HEK293 (cell line): Measurements from ENCODE around the gene JPH3.
A peak's percentile ranks its signal among the peaks of the same experiment; 100 is the strongest.

Experiments
- AEBP2 ChIP-seq: fragments of 450-650 bp; formaldehyde crosslinking; IDR thresholded peaks from 2 replicates; pipeline ENCODE4 v1.5.1; 2016; ENCODE audit warnings: missing biosample characterization, missing genetic modification characterization, borderline replicate concordance
- HOXA7 ChIP-seq: sonication (generic); formaldehyde crosslinking; IDR thresholded peaks from 2 replicates; pipeline ENCODE4 v1.8.1; 2022; ENCODE audit warnings: missing genetic modification reagents, borderline replicate concordance
- KLF8 ChIP-seq: fragments of 450-650 bp; formaldehyde crosslinking; IDR thresholded peaks from 2 replicates; pipeline ENCODE4 v1.5.1; 2016; ENCODE audit warnings: missing biosample characterization, missing genetic modification characterization
- MYNN ChIP-seq: fragments of 450-650 bp; formaldehyde crosslinking; IDR thresholded peaks from 2 replicates; pipeline ENCODE4 v1.5.1; 2016; ENCODE audit warnings: missing biosample characterization, missing genetic modification characterization, borderline replicate concordance
- PRDM10 ChIP-seq: fragments of 450-650 bp; formaldehyde crosslinking; IDR thresholded peaks from 2 replicates; pipeline ENCODE4 v1.5.1; 2016; ENCODE audit warnings: missing biosample characterization, missing genetic modification characterization
- REPIN1 ChIP-seq: fragments of 450-650 bp; formaldehyde crosslinking; IDR thresholded peaks from 2 replicates; pipeline ENCODE4 v1.5.1; 2017; ENCODE audit warnings: missing biosample characterization, missing genetic modification characterization, low read depth
- REST ChIP-seq: fragments of 450-650 bp; formaldehyde crosslinking; IDR thresholded peaks from 2 replicates; pipeline ENCODE4 v1.5.1; 2016; ENCODE audit warnings: missing biosample characterization, missing genetic modification characterization
- ZBTB44 ChIP-seq: fragments of 450-650 bp; IDR thresholded peaks from 2 replicates; pipeline ENCODE4 v1.5.1; 2018; ENCODE audit warnings: missing biosample characterization, mild to moderate bottlenecking, missing genetic modification characterization
- ZNF140 ChIP-seq: fragments of 450-650 bp; formaldehyde crosslinking; IDR thresholded peaks from 2 replicates; pipeline ENCODE4 v1.5.1; 2016; ENCODE audit warnings: missing biosample characterization, missing genetic modification characterization
- ZNF148 ChIP-seq: fragments of 450-650 bp; formaldehyde crosslinking; IDR thresholded peaks from 2 replicates; pipeline ENCODE4 v1.5.0; 2017; ENCODE audit warnings: missing biosample characterization, missing genetic modification characterization, borderline replicate concordance
- ZNF223 ChIP-seq: fragments of 450-650 bp; formaldehyde crosslinking; IDR thresholded peaks from 2 replicates; pipeline ENCODE4 v1.5.1; 2016; ENCODE audit warnings: missing biosample characterization, missing genetic modification characterization
- ZNF266 ChIP-seq: fragments of 450-650 bp; formaldehyde crosslinking; IDR thresholded peaks from 2 replicates; pipeline ENCODE4 v1.5.1; 2016; ENCODE audit warnings: missing biosample characterization, missing genetic modification characterization, low read depth
- ZNF350 ChIP-seq: fragments of 450-650 bp; formaldehyde crosslinking; IDR thresholded peaks from 2 replicates; pipeline ENCODE4 v1.5.0; 2017; ENCODE audit warnings: missing biosample characterization, mild to moderate bottlenecking, missing genetic modification characterization
- ZNF394 ChIP-seq: fragments of 450-650 bp; formaldehyde crosslinking; IDR thresholded peaks from 2 replicates; pipeline ENCODE4 v1.5.1; 2016; ENCODE audit warnings: missing biosample characterization, missing genetic modification characterization, mild to moderate bottlenecking, moderate library complexity, borderline replicate concordance
- ZNF433 ChIP-seq: fragments of 450-650 bp; formaldehyde crosslinking; IDR thresholded peaks from 2 replicates; pipeline ENCODE4 v1.5.1; 2016; ENCODE audit warnings: missing biosample characterization, missing genetic modification characterization, low read depth
- ZNF544 ChIP-seq: fragments of 450-650 bp; formaldehyde crosslinking; IDR thresholded peaks from 2 replicates; pipeline ENCODE4 v1.5.0; 2017; ENCODE audit warnings: missing biosample characterization, missing genetic modification characterization
- ZNF580 ChIP-seq: fragments of 450-650 bp; formaldehyde crosslinking; IDR thresholded peaks from 2 replicates; pipeline ENCODE4 v1.5.1; 2016; ENCODE audit warnings: missing biosample characterization, missing genetic modification characterization
- ZNF585B ChIP-seq: fragments of 450-650 bp; formaldehyde crosslinking; IDR thresholded peaks from 2 replicates; pipeline ENCODE4 v1.5.1; 2016; ENCODE audit warnings: missing biosample characterization, missing genetic modification characterization
- ZNF645 ChIP-seq: fragments of 450-650 bp; formaldehyde crosslinking; IDR thresholded peaks from 2 replicates; pipeline ENCODE4; 2016; ENCODE audit warnings: missing biosample characterization, missing genetic modification characterization
- ZNF664 ChIP-seq: fragments of 450-650 bp; formaldehyde crosslinking; IDR thresholded peaks from 2 replicates; pipeline ENCODE4 v1.5.1; 2016; ENCODE audit warnings: missing biosample characterization, missing genetic modification characterization
- ZNF768 ChIP-seq: fragments of 450-650 bp; formaldehyde crosslinking; IDR thresholded peaks from 2 replicates; pipeline ENCODE4 v1.5.1; 2018; ENCODE audit warnings: missing biosample characterization, mild to moderate bottlenecking, missing genetic modification characterization
- ZNF777 ChIP-seq: fragments of 450-650 bp; formaldehyde crosslinking; IDR thresholded peaks from 2 replicates; pipeline ENCODE4 v1.5.1; 2017; ENCODE audit warnings: missing biosample characterization, missing genetic modification characterization, borderline replicate concordance
- ZNF792 ChIP-seq: fragments of 450-650 bp; formaldehyde crosslinking; IDR thresholded peaks from 2 replicates; pipeline ENCODE4 v1.5.1; 2016; ENCODE audit warnings: missing biosample characterization, missing genetic modification characterization
- ZXDB ChIP-seq: fragments of 450-650 bp; formaldehyde crosslinking; IDR thresholded peaks from 2 replicates; pipeline ENCODE4 v1.5.1; 2016; ENCODE audit warnings: missing biosample characterization, missing genetic modification characterization

Gene JPH3

GRCh38 chr16:87552772-87553573 lies 49.3 kb upstream of the JPH3 start (continued):
- TF ChIP-seq ZBTB44 (tag by site-specific recombination) (no peak), REPIN1 (tag by site-specific recombination) (no peak), ZNF777 (no peak), ZNF148 (tag by site-specific recombination) (no peak), AEBP2 (tag by site-specific recombination) (0 out of 2 replicates have a peak, but pooled peaks have one; percentile 64), PRDM10 (tag by site-specific recombination) (no peak), REST (tag by site-specific recombination) (peak; percentile 79), ZNF792 (tag by site-specific recombination) (no peak), ZNF350 (tag by site-specific recombination) (no peak), HOXA7 (CRISPR knock-in tag) (no peak), ZNF394 (peak; percentile 96), ZNF645 (no peak), ZNF768 (tag by site-specific recombination) (no peak), ZNF544 (tag by site-specific recombination) (no peak), ZNF585B (tag by site-specific recombination) (no peak), ZNF433 (tag by site-specific recombination) (0 out of 2 replicates have a peak, but pooled peaks have one; percentile 48), ZNF223 (peak; percentile 46; the same call in 1 of the 2 replicates), ZNF140 (peak; percentile 67; the same call in 1 of the 2 replicates), ZNF266 (peak; percentile 90), MYNN (tag by site-specific recombination) (peak; percentile 50; the same call in 1 of the 2 replicates), ZNF664 (tag by site-specific recombination) (0 out of 2 replicates have a peak, but pooled peaks have one; percentile 56), ZNF580 (tag by site-specific recombination) (peak; percentile 62; the same call in 1 of the 2 replicates), ZXDB (tag by site-specific recombination) (peak; percentile 73; the same call in 1 of the 2 replicates), KLF8 (tag by site-specific recombination) (no peak)
